ENCODE results near the gene HIF1A.

Gene HIF1A

DNA sequence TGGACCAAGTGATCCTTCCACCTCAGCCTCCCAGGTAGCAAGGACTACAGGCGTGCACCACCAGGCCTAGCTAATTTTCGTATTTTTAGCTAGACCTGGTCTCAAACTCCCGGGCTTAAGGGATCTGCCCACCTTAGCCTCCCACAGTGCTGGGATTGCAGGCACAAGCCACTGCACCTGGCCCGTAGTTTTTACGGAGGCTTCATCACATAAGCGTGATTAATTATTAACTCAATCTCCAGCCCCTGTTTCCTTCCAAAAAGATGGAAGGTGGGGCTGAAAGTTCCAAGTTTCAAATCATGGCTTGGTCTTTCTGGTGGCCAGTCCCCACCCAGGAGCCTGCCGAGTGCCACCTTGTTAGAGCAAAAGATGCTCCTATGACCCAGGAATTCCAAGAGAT lies 22.5 kb upstream of the HIF1A start:
- no peak for DNase-seq (ENCODE audit: low read depth)
- H3K4me3 ChIP-seq (ENCODE audit: low read length), result no peak overlapping the region
- TF ChIP-seq, protein P1, sequence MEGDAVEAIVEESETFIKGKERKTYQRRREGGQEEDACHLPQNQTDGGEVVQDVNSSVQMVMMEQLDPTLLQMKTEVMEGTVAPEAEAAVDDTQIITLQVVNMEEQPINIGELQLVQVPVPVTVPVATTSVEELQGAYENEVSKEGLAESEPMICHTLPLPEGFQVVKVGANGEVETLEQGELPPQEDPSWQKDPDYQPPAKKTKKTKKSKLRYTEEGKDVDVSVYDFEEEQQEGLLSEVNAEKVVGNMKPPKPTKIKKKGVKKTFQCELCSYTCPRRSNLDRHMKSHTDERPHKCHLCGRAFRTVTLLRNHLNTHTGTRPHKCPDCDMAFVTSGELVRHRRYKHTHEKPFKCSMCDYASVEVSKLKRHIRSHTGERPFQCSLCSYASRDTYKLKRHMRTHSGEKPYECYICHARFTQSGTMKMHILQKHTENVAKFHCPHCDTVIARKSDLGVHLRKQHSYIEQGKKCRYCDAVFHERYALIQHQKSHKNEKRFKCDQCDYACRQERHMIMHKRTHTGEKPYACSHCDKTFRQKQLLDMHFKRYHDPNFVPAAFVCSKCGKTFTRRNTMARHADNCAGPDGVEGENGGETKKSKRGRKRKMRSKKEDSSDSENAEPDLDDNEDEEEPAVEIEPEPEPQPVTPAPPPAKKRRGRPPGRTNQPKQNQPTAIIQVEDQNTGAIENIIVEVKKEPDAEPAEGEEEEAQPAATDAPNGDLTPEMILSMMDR (conservative IDR thresholded peaks at IDR 0.05; ENCODE audit: low read depth, low read length), result no peak

GRCh38 chr14:61673305-61673704 lies 22.0 kb upstream of the HIF1A start:
- TF ChIP-seq, protein P1 (conservative IDR thresholded peaks at IDR 0.05; ENCODE audit: low read depth, low read length), result no peak
- no peak overlapping the region for H3K4me3 ChIP-seq (ENCODE audit: low read length)
- DNase-seq (ENCODE audit: low read depth), result no peak

- no peak for DNase-seq (ENCODE audit: low read depth)
- TF ChIP-seq, protein P1 (conservative IDR thresholded peaks at IDR 0.05; ENCODE audit: low read depth, low read length), result no peak
- H3K4me3 ChIP-seq (ENCODE audit: low read length), result no peak overlapping the region
Measured at GRCh38 chr14:61675291-61675690, 20.0 kb upstream of the HIF1A start.

DNA sequence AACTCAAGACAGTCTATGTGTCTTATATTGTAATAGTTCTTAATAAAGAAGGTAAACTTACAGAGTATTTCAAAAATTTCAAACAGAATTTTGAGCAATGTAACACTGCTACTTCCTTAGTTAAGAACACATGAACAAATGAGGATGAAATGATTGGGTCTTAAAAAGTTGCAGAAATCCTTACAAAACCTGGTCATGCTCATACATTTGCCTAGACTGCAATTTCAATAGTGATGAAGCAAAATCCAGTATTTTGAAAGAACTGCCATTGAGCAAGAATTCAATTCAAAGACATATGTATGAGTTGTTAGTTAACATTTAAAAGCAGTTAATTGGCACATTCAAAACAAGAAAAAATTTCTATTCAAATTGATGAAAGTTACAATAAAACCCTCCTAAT lies 17.8 kb upstream of the HIF1A start:
- no peak overlapping the region for H3K4me3 ChIP-seq (ENCODE audit: low read length)
- DNase-seq (ENCODE audit: low read depth), result no peak
- TF ChIP-seq, protein P1 (conservative IDR thresholded peaks at IDR 0.05; ENCODE audit: low read depth, low read length), result no peak

DNA sequence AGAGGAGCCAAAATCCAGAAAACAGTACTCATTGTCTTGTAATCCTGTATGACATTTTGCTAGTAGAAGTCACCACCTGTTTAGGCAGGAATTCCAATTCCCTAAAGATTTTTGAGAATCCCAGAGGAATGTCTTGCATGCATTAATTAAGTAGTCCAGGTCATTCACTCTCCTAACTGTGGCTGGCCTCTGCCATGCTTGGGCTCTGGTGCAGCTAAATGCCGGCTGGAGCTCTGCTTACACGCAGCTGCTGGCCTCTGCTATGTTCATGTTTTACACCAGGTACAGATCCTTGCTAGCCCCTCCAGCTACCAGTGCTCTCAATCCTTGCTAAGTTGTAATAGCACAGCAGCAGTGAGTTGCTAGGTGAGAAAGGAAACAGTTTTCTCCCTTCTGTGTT lies 16.3 kb upstream of the HIF1A start:
- TF ChIP-seq, protein P1 (conservative IDR thresholded peaks at IDR 0.05; ENCODE audit: low read depth, low read length), result no peak

DNA sequence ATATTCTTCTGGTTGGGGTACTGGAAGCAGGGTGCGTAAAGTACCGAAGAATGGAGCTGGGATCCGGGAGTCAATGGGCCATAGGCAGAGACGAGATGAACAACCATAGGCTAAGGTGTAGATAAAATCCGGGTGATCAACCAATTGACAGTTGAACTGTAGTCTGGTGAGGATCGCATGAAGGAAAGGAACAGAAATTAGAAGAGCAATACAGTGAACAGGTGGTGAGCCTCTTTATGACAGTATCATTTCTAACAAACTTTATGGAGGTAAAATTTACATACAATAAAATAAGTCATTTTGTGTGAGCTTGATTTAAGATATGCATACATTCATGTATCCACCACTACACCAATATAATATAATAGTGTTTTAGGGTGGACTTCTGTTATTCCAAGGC lies 13.9 kb upstream of the HIF1A start:
- no peak for DNase-seq (ENCODE audit: low read depth)
- TF ChIP-seq, protein P1 (conservative IDR thresholded peaks at IDR 0.05; ENCODE audit: low read depth, low read length), result no peak
- no peak overlapping the region for H3K4me3 ChIP-seq (ENCODE audit: low read length)

More for the DNA sequence above, 16.3 kb upstream of the HIF1A start:
- DNase-seq (ENCODE audit: low read depth), result no peak
- no peak overlapping the region for H3K4me3 ChIP-seq (ENCODE audit: low read length)

GRCh38 chr14:61683108-61683507 lies 12.2 kb upstream of the HIF1A start:
- no peak for DNase-seq (ENCODE audit: low read depth)
- no peak overlapping the region for H3K4me3 ChIP-seq (ENCODE audit: low read length)
- TF ChIP-seq, protein P1 (conservative IDR thresholded peaks at IDR 0.05; ENCODE audit: low read depth, low read length), result no peak
